Measurements from ENCODE around the gene PRKAG2.

PRKAG2 gene

DNA sequence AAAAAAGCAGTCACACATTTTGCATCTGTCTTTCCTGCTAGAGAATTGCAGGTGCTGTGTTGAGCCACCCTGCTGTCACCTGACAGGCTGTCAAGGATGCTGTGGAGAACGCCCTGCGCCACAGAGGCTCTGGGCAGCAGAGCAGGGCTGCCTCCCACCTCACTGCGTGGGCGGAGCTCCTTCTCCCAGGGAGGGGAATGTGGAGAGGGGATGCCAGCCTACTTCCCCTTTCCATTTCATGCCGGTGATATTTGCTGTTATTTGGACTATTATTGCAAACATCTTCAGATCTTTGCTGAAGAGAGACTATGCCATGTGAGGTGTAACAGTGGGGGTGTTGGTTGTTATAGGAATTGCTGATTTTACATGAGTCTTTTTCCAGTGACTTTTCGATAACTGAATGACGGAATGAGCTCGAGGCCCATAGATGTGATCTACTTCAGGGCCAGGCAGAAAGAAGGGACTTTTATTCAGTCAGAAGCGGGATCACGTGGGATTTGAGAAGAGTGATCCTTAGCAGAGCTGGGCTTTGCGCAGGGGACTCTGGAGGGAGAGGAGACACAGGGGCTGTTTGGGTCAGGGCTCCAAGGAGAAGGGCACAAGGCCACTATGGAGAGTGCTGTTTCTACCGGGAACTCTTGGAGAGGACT is 13.6 kb upstream of the PRKAG2 start:
- DNase-seq (ENCODE audit: low spot score): no peak
- Histone ChIP-seq H3K4me3 (no peak overlapping the region), H3K27ac (no peak overlapping the region)
- TF ChIP-seq, protein P1, sequence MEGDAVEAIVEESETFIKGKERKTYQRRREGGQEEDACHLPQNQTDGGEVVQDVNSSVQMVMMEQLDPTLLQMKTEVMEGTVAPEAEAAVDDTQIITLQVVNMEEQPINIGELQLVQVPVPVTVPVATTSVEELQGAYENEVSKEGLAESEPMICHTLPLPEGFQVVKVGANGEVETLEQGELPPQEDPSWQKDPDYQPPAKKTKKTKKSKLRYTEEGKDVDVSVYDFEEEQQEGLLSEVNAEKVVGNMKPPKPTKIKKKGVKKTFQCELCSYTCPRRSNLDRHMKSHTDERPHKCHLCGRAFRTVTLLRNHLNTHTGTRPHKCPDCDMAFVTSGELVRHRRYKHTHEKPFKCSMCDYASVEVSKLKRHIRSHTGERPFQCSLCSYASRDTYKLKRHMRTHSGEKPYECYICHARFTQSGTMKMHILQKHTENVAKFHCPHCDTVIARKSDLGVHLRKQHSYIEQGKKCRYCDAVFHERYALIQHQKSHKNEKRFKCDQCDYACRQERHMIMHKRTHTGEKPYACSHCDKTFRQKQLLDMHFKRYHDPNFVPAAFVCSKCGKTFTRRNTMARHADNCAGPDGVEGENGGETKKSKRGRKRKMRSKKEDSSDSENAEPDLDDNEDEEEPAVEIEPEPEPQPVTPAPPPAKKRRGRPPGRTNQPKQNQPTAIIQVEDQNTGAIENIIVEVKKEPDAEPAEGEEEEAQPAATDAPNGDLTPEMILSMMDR (IDR thresholded peaks at IDR 0.05): no peak

DNA sequence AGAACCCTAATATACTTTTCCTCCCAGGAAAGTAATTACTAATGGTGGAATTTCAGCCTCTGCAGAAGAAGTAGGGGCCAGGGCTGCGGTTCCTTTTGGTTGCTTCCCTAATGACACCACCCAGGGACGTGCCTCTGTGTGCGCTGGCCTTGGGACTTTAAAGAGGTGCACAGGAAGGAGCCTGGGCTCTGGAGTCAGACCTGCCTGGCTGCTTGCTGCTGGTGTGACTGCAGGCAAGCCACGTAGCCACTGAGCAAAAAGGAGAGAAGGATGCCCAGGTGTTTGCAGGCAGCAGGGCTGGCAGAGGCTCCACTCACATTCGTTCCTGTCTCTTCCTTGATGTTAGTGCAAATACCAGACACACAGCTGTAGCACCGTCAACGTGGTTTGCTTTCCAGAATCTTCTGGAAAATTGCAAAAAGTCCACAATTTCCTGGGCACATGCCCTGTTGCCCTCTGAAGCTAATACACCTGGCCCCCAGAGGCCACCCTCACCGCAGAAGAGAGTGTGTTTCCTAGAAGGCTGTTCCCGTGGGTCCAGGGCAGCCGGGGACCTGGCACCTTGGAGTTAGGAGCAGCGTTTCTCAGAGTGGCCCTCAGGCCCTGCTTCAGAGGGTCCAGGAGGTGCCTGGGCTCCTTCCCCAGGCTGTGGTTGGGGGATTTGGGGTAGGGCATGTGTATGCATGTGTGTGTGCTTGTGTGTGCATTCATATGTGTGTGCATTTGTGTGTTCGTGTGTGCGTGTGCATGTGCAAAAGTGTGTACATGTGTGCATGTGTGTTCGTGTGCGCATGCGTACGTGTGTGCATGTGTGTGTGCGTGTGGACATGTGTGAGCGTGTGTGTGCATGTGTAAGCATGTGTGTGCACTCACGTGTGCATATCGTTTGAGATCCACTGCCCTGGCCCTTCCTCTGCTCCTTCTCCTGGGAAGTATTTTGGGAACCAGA is 12.8 kb upstream of the PRKAG2 start:
- Histone ChIP-seq H3K4me3 (no peak overlapping the region), H3K27ac (no peak overlapping the region)
- TF ChIP-seq, protein P1 (IDR thresholded peaks at IDR 0.05): no peak
- DNase-seq (ENCODE audit: low spot score): peak; percentile 53

DNA sequence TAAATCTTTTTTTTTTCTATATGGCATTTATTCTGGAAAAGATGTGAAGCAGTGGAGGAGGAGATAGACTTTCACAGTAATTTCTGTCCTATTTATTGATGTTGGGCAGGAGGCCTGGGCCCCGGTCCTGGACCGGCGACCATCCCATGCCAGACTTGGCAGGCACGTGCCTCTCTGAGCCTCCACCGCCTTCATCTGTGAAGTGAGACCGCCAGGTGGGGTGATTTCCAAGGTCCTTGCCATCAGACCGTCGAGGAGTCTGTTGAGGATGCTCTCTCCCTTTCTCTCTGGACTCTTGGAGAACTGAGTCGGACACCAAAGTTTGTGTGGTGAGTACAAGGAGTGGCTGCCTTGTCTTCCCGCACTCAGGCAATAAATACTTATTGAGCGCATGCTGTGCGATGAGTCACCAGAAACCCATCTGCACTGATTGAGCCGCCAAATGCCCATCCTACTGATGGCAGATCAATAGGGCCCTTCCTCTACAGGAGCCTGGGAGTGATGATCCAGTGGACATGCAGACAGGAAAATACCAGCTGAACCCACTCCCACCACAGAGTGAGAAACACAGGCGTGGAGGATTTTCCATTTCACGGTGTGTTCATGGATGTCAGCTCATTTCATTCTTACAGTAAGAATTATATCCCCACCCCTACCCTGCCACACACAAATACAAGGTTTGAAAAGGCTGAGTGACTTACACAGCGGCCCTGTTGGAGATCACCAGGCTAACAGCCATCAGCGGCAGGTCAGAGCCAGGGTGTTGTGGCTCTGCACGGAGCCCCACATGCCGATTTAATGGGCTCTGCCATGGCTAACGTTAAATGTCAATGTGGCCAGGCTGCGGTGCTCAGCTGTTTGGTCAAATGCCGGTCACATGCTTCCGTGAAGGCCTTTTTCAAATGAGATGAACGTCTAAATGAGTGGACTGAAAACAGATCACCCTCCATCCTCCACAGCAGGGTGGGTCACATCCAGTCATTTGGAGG is 11.5 kb upstream of the PRKAG2 start:
- no peak overlapping the region for H3K27ac ChIP-seq
- DNase-seq (ENCODE audit: low spot score): peak; percentile 54
- H3K4me3 ChIP-seq: no peak overlapping the region
- TF ChIP-seq, protein P1 (IDR thresholded peaks at IDR 0.05): no peak

DNA sequence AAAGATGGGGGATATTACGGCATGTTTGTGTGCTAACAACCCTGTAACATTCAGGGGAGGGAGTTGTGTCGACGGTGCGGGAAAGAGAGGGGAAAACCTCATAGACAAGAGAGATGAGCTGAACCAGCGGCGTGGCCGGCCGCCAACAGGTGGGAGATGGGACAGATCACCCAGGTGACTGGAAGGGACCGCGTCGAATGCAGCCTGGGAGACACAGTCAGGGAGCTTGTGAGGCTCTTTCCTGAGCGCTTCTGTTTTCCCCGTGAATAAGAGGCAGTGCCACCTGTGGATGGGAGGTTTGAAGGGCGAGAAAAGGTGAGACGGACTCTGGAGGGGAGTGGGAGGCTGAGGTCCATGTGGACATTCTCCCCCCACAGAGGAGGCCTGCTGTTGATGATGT is 9.9 kb upstream of the PRKAG2 start:
- Histone ChIP-seq H3K27ac (no peak overlapping the region), H3K4me3 (no peak overlapping the region)
- no peak for DNase-seq (ENCODE audit: low spot score)
- TF ChIP-seq, protein P1 (IDR thresholded peaks at IDR 0.05): no peak

DNA sequence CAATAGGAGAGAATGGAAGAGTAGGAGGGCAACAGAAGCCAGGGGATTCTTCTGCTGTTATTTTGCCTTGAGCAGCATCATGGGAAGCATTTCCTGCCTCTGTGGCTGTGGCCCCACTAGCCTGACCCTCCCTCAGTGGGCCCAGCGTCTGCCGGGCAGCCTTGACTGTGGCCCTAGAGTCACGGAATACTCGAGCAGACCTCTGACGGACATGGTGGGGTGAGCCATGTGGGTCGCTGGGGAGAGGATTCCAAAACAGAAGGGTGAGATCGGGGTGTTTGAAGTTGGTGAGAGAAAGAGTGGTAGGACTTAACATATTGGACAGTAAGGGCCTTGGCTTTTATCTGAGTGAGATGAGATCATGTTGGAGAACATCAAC is 8.3 kb upstream of the PRKAG2 start:
- DNase-seq (ENCODE audit: low spot score): no peak
- H3K27ac ChIP-seq: no peak overlapping the region
- TF ChIP-seq, protein P1 (IDR thresholded peaks at IDR 0.05): no peak
- no peak overlapping the region for H3K4me3 ChIP-seq

DNA sequence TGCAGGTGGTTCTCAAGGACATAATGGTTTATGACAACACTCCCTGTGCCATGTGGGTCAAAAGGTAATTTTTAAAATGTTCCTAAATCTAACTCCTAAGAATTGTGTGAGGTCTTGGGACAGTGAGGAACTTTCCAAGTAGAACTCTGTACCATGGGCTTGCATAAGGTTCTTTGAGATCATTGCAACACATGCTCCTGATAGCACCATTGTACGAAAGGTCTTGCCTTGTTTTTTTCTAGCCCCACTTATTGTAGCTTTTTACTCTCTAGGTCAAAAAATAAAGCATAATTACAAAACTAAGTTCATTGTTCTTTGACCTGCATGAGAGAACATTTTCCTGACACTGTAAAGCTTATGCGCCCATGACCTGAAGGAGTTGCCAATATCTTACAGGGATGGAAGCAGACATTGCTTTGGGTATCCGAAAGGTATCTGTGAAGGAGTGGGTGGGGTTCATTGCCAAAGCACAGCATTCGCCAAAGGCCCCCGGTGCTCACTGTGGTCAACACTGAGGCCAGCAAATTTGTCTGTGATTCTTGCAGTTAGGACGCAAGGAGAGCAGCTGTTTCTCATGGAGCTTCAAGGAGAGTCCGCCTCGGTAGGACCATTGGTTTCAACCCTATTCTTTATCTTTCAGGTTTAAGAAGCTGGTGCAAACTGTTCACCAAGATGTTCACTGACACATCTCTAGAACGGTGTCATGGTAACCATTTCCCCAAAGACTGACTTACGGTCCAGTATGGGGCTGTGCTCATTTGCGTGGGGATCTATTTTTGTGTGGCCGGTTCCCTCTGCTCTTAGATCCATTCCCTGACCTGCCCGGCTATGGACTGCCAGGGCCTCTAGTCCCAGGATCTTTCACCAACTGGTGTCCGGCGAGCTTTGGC is 7.6 kb upstream of the PRKAG2 start:
- no peak for DNase-seq (ENCODE audit: low spot score)
- TF ChIP-seq, protein P1 (IDR thresholded peaks at IDR 0.05): no peak
- H3K27ac ChIP-seq: no peak overlapping the region
- no peak overlapping the region for H3K4me3 ChIP-seq

Measured in coronary artery (tissue), 2 donors.